HG02870 (cell line): ENCODE results near the gene GPHN.

Experiments
- ATAC-seq: cut with Tn5 transposase; IDR thresholded peaks from one replicate; pipeline ENCODE4 v1.9.1; 2021; ENCODE audit warnings: mild to moderate bottlenecking, moderate library complexity; ENCODE audit not compliant: unreplicated experiment

The GPHN gene

GRCh38 chr14:67133595-67134441 is 625.9 kb downstream of the GPHN start:
- no peak for ATAC-seq

- no peak for ATAC-seq
These were observed 629.9 kb downstream of the GPHN start for GRCh38 chr14:67137744-67138371.

DNA sequence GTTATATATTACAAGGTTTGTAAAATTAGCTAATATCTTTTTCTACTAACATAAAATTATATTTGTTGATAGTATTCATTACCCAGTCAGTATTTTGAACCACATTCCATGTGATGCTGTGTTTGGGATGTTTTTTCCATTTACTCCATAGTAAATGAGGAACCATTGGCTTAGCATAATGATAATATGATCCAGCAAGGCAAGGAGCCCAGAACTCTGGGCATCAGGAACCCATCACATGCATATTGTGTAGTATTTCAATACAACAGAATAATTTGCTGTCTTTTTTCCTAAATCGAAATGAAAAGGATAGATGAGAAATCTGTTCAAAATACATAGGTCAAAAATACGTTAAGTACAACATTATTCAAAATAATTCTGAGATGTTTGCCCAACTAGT is 632.6 kb downstream of the GPHN start:
- ATAC-seq = no peak

- ATAC-seq = no peak
These were observed 633.4 kb downstream of the GPHN start for GRCh38 chr14:67141146-67141900.

GRCh38 chr14:67151082-67151666 is 643.2 kb downstream of the GPHN start:
- ATAC-seq = no peak

DNA sequence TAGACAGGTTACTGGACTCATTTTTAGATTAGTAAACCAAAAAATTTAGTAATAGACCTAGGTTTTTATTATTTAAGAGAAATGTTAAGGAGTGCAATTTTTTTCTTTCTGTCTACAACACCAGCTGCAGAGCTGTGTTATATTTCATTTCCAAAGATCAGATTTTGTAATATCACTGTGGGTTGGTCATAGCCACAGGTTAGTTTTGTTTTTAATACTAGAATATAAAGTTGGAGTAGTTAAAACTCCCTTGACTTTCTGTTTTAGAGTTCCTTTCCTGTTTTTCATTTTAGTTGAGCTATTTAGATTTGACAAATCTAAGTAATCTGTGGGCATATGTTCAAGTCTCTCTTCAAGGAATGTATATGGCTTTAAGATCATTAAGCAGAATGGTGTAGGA is 650.6 kb downstream of the GPHN start:
- ATAC-seq = no peak

DNA sequence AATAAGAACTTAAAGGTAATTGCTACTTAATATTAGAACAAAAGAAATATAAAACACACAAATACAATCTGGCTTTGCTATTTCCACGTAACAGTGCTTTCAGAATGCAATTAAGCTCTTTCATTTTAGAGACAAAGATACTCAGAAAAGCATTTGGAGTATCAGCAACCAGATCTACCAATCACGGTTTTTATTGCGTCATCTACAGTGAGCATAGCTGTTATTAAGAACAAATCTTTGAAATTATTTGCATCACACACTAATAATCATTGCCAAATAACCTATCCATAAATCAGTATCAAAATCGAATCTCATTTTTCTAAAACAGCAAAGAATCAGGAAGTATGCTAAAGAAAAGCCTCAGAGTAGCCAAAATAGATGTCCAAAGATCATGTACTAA is 654.4 kb downstream of the GPHN start:
- ATAC-seq = no peak

- no peak for ATAC-seq
These were observed 658.5 kb downstream of the GPHN start for GRCh38 chr14:67166450-67166853.

GRCh38 chr14:67167420-67168109 is 659.6 kb downstream of the GPHN start:
- ATAC-seq = no peak

- no peak for ATAC-seq
These were observed 660.1 kb downstream of the GPHN start for GRCh38 chr14:67168110-67168441.

DNA sequence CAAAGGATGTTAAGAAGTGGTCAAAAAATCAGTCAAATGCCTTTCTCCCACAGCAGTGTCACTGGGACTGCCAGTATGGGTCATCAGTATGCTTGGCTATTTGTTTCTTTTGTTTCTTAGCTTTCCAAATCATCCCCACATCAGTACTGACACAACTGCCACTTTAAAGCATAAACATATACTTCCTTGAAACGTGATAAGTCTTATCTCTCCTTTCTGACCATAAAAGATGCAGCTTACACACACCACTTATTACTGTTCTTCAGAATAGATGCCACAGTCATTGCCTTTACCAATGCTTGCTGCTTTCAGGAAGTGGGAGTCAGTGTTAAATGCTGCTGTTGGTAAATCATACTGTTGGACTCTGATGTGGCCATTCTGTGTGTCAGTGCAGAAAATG is 662.7 kb downstream of the GPHN start:
- ATAC-seq = no peak

GRCh38 chr14:67172056-67172455 is 664.1 kb downstream of the GPHN start:
- ATAC-seq = no peak

- ATAC-seq = no peak
These were observed 664.6 kb downstream of the GPHN start for GRCh38 chr14:67172520-67172919.

DNA sequence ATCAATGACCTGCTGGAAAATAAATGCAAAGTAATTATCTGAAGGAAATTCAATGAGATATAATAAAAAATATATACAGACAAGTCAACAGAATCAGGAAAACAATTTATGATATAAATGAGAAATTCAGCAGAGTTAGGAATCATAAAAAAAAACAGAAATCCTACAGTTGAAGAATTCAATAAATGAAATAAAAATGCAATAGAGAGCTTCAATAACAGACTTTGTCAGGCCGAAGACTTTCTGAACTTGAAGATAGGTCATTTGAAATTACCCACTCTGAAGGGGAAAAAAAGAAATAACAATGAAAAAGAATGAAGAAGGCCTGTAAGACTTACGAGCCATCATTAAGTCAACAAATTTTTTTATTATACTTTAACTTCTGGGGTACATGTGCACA is 665.8 kb downstream of the GPHN start:
- no peak for ATAC-seq

GRCh38 chr14:67186172-67186768 is 678.3 kb downstream of the GPHN start:
- ATAC-seq = peak; percentile 19

GRCh38 chr14:67186789-67187584 is 679.0 kb downstream of the GPHN start:
- peak; percentile 79 for ATAC-seq

- no peak for ATAC-seq
These were observed 679.9 kb downstream of the GPHN start for GRCh38 chr14:67187826-67188225.

- no peak for ATAC-seq
These were observed 680.4 kb downstream of the GPHN start for GRCh38 chr14:67188326-67188725.

- no peak for ATAC-seq
These were observed 683.9 kb downstream of the GPHN start for GRCh38 chr14:67191768-67192290.
